GM18858 (cell line): ENCODE measurements around the gene METAP1.
"Not testable (repeated sequence)": the region's sequence is repeated elsewhere in the genome, so short reads cannot be mapped to it uniquely, and the experiment has no call there.

Source experiments
- ATAC-seq: cut with Tn5 transposase; IDR thresholded peaks from one replicate; pipeline ENCODE4 v1.9.1; 2021; ENCODE audit not compliant: unreplicated experiment

The METAP1 gene

GRCh38 chr4:99090481-99091215 lies 95.1 kb downstream of the METAP1 start:
- ATAC-seq = no peak

DNA sequence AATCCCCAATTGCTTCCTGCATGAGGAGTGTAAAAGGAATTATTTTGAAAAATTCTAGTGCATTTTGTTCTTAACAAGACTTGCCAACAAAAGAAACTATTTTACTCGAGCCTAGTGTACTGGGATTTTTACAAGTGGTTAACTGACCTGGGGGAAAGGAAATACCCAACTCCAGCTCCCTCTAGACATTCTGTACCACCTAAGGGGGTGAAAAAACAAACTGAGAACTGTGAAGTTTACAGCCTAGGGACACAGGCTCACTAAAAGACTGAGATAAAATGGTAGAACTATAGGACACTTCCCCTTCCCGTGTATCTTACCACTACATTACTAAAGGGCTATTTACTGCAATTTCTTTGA lies 95.7 kb downstream of the METAP1 start:
- ATAC-seq = no peak

- not testable (repeated sequence) for ATAC-seq
Measured at GRCh38 chr4:99091841-99092240, 96.3 kb downstream of the METAP1 start.

DNA sequence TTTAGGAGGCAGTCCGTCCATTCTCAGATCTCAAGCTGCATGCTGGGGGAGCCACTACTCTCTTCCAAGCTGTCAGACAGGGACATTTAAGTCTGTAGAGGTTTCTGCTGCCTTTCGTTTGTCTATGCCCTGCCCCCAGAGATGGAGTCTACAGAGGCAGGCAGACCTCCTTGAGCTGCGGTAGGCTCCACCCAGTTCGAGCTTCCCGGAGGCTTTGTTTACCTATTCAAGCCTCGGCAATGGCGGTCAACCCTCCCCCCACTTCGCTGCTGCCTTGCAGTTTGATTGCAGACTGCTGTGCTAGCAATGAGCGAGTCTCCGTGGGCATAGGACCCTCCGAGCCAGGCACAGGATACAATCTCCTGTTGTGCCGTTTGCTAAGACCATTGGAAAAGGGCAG lies 103.8 kb downstream of the METAP1 start:
- ATAC-seq = no peak

DNA sequence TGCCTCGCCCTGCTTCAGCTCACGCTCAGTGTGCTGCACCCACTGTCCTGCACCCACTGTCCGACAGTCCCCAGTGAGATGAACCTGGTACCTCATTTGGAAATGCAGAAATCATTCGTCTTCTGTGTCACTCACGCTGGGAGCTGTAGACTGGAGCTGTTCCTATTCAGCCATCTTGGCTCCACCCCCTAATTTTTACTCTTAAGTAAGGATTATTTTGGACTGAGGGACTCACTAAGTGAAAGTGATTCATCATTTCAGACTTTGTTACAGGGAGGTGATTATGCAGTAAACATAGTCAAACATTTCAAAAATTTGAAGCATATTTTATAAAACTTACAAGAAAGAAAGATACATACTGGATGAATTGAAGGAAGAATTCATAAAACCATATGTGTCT lies 104.3 kb downstream of the METAP1 start:
- not testable (repeated sequence) for ATAC-seq

- ATAC-seq = no peak
Measured at GRCh38 chr4:99100876-99101275, 105.4 kb downstream of the METAP1 start.

DNA sequence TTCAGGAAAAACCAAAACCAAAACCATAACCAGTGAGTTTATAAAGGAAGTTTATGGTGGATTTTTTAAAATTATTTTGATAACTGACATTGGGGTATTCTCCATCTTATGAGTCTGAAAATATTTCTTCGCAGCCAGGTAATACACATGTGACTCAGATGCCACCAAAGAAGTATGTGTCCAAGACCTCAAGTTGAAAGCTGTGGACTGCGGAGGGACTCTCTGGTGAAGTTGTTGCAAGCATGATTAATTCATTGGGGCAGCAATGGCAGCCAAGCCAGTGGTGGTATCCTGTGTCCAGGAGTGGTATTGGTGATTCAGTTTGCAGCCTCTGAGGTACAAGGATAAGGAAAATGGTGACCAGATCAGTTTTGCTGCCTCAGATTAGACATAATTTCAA lies 107.1 kb downstream of the METAP1 start:
- ATAC-seq = no peak

GRCh38 chr4:99103166-99103565 lies 107.6 kb downstream of the METAP1 start:
- ATAC-seq = no peak

DNA sequence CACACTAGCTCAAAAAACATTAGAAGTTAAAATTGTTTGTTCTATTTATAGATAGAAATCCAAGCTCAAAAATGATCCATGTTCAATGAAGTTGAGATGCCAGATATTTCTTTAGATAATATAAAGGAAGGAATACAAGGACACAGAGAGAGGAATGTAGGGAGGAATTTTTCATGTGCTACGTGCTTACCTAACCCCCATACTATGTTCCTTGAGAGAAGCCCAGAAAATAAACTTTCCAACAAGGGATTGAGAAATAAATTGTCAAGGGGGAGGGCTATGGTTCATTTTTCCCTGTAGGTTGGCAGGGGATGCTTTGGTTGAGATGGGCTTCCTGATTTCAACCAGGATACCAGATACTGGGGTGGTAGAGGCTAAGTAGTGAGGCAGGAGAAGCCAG lies 108.6 kb downstream of the METAP1 start:
- ATAC-seq = no peak

DNA sequence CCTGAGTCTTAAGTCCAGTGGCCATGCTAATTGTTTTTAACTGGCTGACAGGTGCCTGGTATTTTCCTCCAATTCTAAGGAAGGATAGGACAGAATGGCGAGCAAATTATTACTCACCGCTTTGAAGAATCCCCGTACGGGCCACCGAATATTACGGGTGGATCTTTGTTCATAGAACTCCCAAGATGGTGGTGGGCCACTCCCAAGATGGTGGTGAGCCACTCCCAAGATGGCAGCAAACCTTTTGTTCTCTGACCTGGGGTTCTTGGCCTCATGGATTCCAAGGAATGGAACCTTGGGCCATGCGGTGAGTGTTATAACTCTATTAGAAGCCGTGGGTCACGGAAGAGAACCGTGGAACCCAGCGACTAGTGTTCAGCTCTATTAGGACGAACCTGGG lies 113.8 kb downstream of the METAP1 start:
- not testable (repeated sequence) for ATAC-seq
